Chondrocyte (in vitro differentiated cells): ENCODE results near the gene FAM234A. TPM values are rescaled to one million over a fixed set of nuclear protein-coding genes. Genes with fewer than 3 reads are reported as not detected.

Source experiments
- DNase-seq: peaks from one replicate; pipeline ENCODE4 v3.0.0; 2021; ENCODE audit warnings: mixed read lengths, low spot score
- H3K27ac Mint-ChIP-seq: one replicate; pipeline ENCODE4 v1.8.0; 2021; ENCODE audit warnings: mild to moderate bottlenecking, moderate library complexity, mixed read lengths; ENCODE audit not compliant: unreplicated experiment
- H3K27me3 Mint-ChIP-seq: 2 replicates; pipeline ENCODE4 v1.8.0; 2021; ENCODE audit warnings: low read depth, mixed read lengths
- H3K36me3 Mint-ChIP-seq: 2 replicates; pipeline ENCODE4 v1.8.0; 2021; ENCODE audit warnings: low read depth, mixed read lengths
- H3K4me1 Mint-ChIP-seq: 2 replicates; pipeline ENCODE4 v1.8.0; 2021; ENCODE audit warnings: low read depth, mild to moderate bottlenecking, mixed read lengths
- H3K4me3 Mint-ChIP-seq: one replicate; pipeline ENCODE4 v1.8.0; 2021; ENCODE audit warnings: mild to moderate bottlenecking, moderate library complexity, mixed read lengths; ENCODE audit not compliant: unreplicated experiment
- H3K9me3 Mint-ChIP-seq: 2 replicates; pipeline ENCODE4 v1.8.0; 2021; ENCODE audit warnings: low read depth, mixed read lengths
- total RNA-seq: library from RNA; stranded (reverse); gene quantifications from 3 replicates; pipeline ENCODE4 v1.2.1, GENCODE V29; 2021
- TF ChIP-seq, protein P1 (sequence below): fragments of 200-600 bp; sonication (generic); IDR thresholded peaks from 2 replicates; pipeline ENCODE4 v1.5.0; 2021; ENCODE audit warnings: antibody characterized with exemption, mild to moderate bottlenecking, moderate library complexity

The FAM234A gene
- total RNA-seq, 1 donor from 2014 or later = 122 TPM

DNA sequence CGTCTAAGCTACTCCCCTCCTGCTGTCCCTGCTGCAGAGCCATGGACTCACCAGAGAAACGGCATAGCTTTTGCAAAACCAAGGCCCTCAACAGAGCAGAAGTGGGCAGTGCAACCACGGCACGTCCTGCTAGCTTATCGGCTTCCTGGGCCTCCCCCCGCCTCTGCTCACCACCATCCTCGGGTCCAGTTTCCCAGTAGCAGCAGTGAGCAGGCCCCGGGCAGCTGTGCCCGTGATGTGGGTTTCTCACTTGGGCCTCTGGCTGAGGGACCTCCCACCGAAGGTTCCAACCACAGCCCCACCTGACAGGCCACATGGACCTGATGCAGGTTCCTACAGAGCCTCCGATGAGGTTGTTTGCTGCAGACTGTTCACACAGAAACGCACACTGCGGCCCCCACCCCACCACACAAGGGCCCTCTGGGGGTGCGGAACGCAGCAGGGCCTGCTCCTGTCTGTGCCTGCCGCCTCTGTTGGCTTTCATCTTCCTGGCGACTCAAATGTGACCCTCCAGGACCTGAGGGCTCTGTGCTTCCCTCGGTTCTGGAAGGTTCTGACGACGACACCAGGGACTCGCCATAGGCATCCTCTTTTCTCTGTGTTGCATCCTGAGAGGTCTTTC, 73.2 kb downstream of the FAM234A start:
- no peak for DNase-seq
- Mint-ChIP-seq H3K9me3 (no peaks in the 10 kb centered on the region), H3K27ac (no peak overlapping the region), H3K4me3 (no peak overlapping the region), H3K27me3 (no peaks in the 10 kb centered on the region), H3K36me3 (peaks cover 12% of the 10 kb centered on the region), H3K4me1 (no peaks in the 10 kb centered on the region)
- TF ChIP-seq, protein P1, sequence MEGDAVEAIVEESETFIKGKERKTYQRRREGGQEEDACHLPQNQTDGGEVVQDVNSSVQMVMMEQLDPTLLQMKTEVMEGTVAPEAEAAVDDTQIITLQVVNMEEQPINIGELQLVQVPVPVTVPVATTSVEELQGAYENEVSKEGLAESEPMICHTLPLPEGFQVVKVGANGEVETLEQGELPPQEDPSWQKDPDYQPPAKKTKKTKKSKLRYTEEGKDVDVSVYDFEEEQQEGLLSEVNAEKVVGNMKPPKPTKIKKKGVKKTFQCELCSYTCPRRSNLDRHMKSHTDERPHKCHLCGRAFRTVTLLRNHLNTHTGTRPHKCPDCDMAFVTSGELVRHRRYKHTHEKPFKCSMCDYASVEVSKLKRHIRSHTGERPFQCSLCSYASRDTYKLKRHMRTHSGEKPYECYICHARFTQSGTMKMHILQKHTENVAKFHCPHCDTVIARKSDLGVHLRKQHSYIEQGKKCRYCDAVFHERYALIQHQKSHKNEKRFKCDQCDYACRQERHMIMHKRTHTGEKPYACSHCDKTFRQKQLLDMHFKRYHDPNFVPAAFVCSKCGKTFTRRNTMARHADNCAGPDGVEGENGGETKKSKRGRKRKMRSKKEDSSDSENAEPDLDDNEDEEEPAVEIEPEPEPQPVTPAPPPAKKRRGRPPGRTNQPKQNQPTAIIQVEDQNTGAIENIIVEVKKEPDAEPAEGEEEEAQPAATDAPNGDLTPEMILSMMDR = no peak

DNA sequence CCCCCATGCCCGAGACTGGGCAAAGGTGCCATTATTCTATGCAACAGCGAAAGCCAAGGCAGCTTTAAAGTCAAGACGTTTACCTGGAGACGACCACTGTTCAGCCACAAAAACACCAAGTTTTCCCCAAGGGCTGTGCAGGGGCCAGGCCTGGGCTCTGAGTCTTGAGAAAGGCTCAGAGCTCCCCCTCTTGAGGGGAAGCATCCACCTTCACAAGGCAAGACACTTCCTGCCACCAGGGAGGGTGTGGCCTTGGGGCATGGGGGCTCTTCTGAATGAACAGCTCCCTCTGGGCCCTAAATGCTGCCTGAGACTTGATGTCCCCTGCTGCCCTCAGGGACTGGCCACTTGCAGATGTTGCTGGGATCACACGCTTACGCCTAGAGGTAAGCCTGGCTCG, 74.9 kb downstream of the FAM234A start:
- Mint-ChIP-seq H3K4me1 (no peaks in the 10 kb centered on the region), H3K9me3 (no peaks in the 10 kb centered on the region), H3K4me3 (no peak overlapping the region), H3K36me3 (peaks cover 7% of the 10 kb centered on the region), H3K27ac (no peak overlapping the region), H3K27me3 (no peaks in the 10 kb centered on the region)
- DNase-seq = no peak
- TF ChIP-seq, protein P1 = no peak

DNA sequence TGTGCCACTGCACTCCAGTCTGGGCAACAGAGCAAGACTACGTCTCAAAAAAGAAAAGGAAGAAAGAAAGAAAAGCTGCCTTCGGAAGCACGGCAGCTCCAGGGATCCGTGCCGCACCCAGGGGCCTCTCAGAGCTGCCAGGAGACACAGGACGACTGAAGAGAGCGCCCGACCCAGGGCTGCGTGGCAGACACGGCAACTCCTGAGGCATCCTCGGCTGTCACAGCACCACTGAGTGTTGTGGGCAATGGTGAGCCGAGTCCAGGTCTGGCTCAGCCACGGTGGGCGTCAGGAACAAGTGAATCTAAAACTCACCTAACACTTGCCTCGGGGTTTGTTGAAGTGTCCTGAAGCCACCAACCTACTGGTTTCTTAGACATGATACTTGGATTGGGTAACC, 77.1 kb downstream of the FAM234A start:
- no peak overlapping the region for H3K27ac Mint-ChIP-seq
- H3K4me1 Mint-ChIP-seq = no peaks in the 10 kb centered on the region
- H3K9me3 Mint-ChIP-seq = no peaks in the 10 kb centered on the region
- H3K4me3 Mint-ChIP-seq = no peak overlapping the region
- peaks cover 5% of the 10 kb centered on the region for H3K36me3 Mint-ChIP-seq
- no peak for DNase-seq
- no peaks in the 10 kb centered on the region for H3K27me3 Mint-ChIP-seq
- TF ChIP-seq, protein P1 = no peak

DNA sequence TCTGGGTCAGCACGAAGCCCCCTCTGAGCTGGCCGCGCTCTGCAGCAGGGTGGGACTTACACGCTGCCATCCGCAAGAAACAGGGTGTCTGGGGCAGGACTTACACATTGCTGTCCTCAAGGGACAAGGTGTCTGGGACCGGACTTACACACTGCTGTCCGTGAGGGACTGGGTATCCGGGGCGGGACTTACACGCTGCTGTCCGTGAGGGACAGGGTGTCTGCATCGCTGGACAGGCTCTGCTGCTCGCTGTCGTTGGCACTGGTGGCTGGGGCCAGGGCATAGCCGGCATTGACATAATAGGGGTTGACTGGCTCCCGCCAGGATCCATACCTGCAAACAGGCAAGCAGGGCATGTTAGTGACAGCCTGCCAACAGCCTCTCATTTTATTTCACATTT, 79.7 kb downstream of the FAM234A start:
- no peak for DNase-seq
- Mint-ChIP-seq H3K4me3 (no peak overlapping the region), H3K27ac (no peak overlapping the region)

DNA sequence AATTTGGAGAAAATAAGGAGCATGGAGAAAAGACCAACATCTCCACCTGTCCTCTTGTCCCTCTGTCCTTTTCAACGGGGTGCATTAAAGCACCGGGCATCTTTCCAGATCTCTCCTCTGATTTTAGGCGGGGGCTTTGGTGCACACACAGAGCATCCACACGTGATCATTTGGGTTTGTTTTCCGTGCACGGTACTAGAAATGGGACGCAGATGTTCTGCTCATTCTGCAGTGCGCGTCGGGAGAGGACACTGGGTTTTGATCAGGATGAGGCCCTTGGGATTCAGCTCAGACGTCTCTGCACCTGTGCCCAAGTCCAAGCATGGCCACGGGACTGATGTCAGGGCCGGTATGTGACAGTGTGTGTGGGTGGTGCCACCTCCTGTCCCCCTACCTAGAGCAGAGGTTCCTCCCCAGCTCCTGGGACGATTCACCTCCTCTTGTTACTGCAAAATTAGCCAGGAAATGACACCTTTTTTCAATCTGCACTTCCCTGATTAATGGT, 80.2 kb downstream of the FAM234A start:
- H3K27ac Mint-ChIP-seq = no peak overlapping the region
- DNase-seq = no peak
- peaks cover 4% of the 10 kb centered on the region for H3K36me3 Mint-ChIP-seq
- no peak overlapping the region for H3K4me3 Mint-ChIP-seq
- no peaks in the 10 kb centered on the region for H3K27me3 Mint-ChIP-seq
- no peaks in the 10 kb centered on the region for H3K9me3 Mint-ChIP-seq
- H3K4me1 Mint-ChIP-seq = no peaks in the 10 kb centered on the region
- TF ChIP-seq, protein P1 = no peak

More for the DNA sequence above, 79.7 kb downstream of the FAM234A start:
- Mint-ChIP-seq H3K9me3 (no peaks in the 10 kb centered on the region), H3K36me3 (peaks cover 4% of the 10 kb centered on the region), H3K27me3 (no peaks in the 10 kb centered on the region), H3K4me1 (no peaks in the 10 kb centered on the region)
- TF ChIP-seq, protein P1 = no peak

Other genes starting within 250 kb of the FAM234A start
- 7.3 to 11.3 TPM (median 7.5 TPM) in 3 replicates for gene POLR3K, start 181.2 kb upstream of the FAM234A start, total RNA-seq
- gene SNRNP25, start 181.0 kb upstream of the FAM234A start, total RNA-seq = 27.7 to 40.5 TPM (median 28.0 TPM) in 3 replicates
- 52.4 to 55.5 TPM (median 52.7 TPM) in 3 replicates for gene RHBDF1, start 162.2 kb upstream of the FAM234A start, total RNA-seq
- gene MPG, start 156.6 kb upstream of the FAM234A start, total RNA-seq = 52.6 to 65.4 TPM (median 61.1 TPM) in 3 replicates
- gene NPRL3, start 96.1 kb upstream of the FAM234A start, total RNA-seq = 32.0 to 39.6 TPM (median 35.4 TPM) in 3 replicates
- not detected in 3 replicates for gene HBZ, start 82.2 kb upstream of the FAM234A start, total RNA-seq
- gene HBM, start 68.8 kb upstream of the FAM234A start, total RNA-seq = not detected in 3 replicates
- gene HBA2, start 61.9 kb upstream of the FAM234A start, total RNA-seq = not detected in 3 replicates
- gene HBA1, start 58.1 kb upstream of the FAM234A start, total RNA-seq = not detected in 3 replicates
- 0.74 TPM in 1 of 3 replicates, not detected in the others for gene HBQ1, start 54.4 kb upstream of the FAM234A start, total RNA-seq
- 64.6 to 79.4 TPM (median 64.9 TPM) in 3 replicates for gene LUC7L, start 5.4 kb upstream of the FAM234A start, total RNA-seq
- gene RGS11, start 41.1 kb downstream of the FAM234A start, total RNA-seq = 20.3 to 23.2 TPM (median 21.0 TPM) in 3 replicates
- 0.82 to 4.0 TPM (median 3.7 TPM) in 3 replicates for gene ARHGDIG, start 45.8 kb downstream of the FAM234A start, total RNA-seq
- 0.89 to 1.6 TPM (median 1.5 TPM) in 3 replicates for gene PDIA2, start 48.3 kb downstream of the FAM234A start, total RNA-seq
- 19.8 to 27.2 TPM (median 26.9 TPM) in 3 replicates for gene AXIN1, start 117.9 kb downstream of the FAM234A start, total RNA-seq
- gene MRPL28, start 135.7 kb downstream of the FAM234A start, total RNA-seq = 53.4 to 57.7 TPM (median 54.7 TPM) in 3 replicates
- gene PGAP6, start 147.2 kb downstream of the FAM234A start, total RNA-seq = 49.5 to 61.2 TPM (median 59.7 TPM) in 3 replicates
- 176 to 246 TPM (median 231 TPM) in 3 replicates for gene NME4, start 162.4 kb downstream of the FAM234A start, total RNA-seq
- gene DECR2, start 167.1 kb downstream of the FAM234A start, total RNA-seq = 21.8 to 25.1 TPM (median 22.2 TPM) in 3 replicates
- 41.9 to 52.4 TPM (median 45.1 TPM) in 3 replicates for gene RAB11FIP3, start 190.8 kb downstream of the FAM234A start, total RNA-seq